Stimulated activated naive CD8-positive, alpha-beta T cell treated with anti-CD3 and anti-CD28 coated beads, Interleukin-15, amount 100 ng/mL, for 72 hours (primary cell): ENCODE measurements around the gene LACTB.

Experiments
- ATAC-seq: fragments of 150-1000 bp; cut with Tn5 transposase; 2 replicates; pipeline ENCODE4 v1.10.0; 2021; ENCODE audit warnings: mild to moderate bottlenecking, moderate library complexity
- DNase-seq, 2 donors: peaks; one replicate each; pipeline ENCODE4 v3.0.0; 2021 to 2022
- H3K27ac Mint-ChIP-seq, 2 donors: one replicate each; pipeline ENCODE4 v1.8.0; 2022; ENCODE audit warnings: mild to moderate bottlenecking in 2 of 2, mixed read lengths in 2 of 2, moderate library complexity in 2 of 2
- H3K27me3 Mint-ChIP-seq: one replicate; pipeline ENCODE4 v1.8.0; 2022; ENCODE audit warnings: mixed read lengths
- H3K4me1 Mint-ChIP-seq: one replicate; pipeline ENCODE4 v1.8.0; 2022; ENCODE audit warnings: mild to moderate bottlenecking, mixed read lengths
- H3K4me3 Mint-ChIP-seq, 2 donors: one replicate each; pipeline ENCODE4 v1.8.0; 2022; ENCODE audit warnings: mild to moderate bottlenecking in 2 of 2, mixed read lengths in 2 of 2, moderate library complexity in 1 of 2
- H3K9me3 Mint-ChIP-seq, 2 donors: one replicate each; pipeline ENCODE4 v1.8.0; 2022; ENCODE audit warnings: mixed read lengths in 2 of 2

Gene LACTB

DNA sequence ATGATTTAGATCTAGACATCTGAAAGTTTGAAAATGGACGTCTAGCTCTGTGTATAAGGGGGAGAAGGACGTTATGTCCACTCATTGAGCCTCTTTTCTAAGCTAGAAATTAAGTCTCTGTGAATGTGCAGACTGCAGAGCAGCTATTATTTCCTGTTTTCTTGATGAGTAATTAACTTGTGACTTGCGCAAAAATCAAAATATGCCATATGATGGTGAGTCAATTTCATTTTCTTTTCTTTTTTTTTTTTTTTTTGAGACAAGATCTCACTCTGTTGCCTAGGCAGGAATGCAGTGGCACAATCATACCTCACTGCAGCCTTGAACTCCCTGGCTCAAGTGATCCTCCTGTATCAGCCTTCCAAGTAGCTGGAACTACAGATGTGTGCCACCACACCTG, 14.1 kb downstream of the LACTB start:
- no peak overlapping the region for H3K4me3 Mint-ChIP-seq
- H3K4me1 Mint-ChIP-seq = peaks cover 11% of the 10 kb centered on the region
- no peak overlapping the region for H3K27ac Mint-ChIP-seq
- H3K9me3 Mint-ChIP-seq = no peaks in the 10 kb centered on the region
- DNase-seq (no peak), ATAC-seq (no peak)
- H3K27me3 Mint-ChIP-seq = no peaks in the 10 kb centered on the region

- H3K4me3 Mint-ChIP-seq = no peak overlapping the region
- ATAC-seq = no peak
- DNase-seq = no peak
- no peaks in the 10 kb centered on the region for H3K9me3 Mint-ChIP-seq
- H3K27me3 Mint-ChIP-seq = no peaks in the 10 kb centered on the region
- peaks cover 17% of the 10 kb centered on the region for H3K4me1 Mint-ChIP-seq
- no peak overlapping the region for H3K27ac Mint-ChIP-seq
Measured at GRCh38 chr15:63136742-63137141, 15.1 kb downstream of the LACTB start.

GRCh38 chr15:63140936-63141335, 19.3 kb downstream of the LACTB start:
- no peak for DNase-seq
- Mint-ChIP-seq H3K27me3 (no peaks in the 10 kb centered on the region), H3K4me1 (peaks cover 10% of the 10 kb centered on the region), H3K27ac (no peak overlapping the region), H3K4me3 (no peak overlapping the region), H3K9me3 (peaks cover 5 to 9% of the 10 kb centered on the region in 2 donors)
- ATAC-seq = no peak

DNA sequence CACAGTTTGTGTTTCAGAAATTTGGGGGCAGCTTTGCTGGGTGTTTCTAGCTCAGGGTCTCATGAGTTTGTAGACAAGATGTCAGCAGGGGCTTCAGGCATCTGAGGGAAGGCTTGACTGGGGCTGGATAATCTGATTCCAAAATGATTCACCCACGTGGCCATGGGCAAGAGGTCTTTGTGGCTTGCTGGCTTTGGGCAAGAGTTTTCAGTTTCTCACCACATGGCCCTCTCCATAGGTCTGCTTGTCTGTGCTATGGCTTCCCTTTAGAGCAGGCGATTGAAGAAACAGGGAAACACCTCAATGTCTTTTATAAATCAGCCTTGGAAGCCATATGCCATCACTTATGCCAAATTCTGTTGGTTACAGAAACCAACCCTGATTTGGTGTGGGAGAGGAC, 23.8 kb downstream of the LACTB start:
- H3K27ac Mint-ChIP-seq = no peak overlapping the region
- H3K4me3 Mint-ChIP-seq = no peak overlapping the region
- peak; percentile 39 for ATAC-seq
- H3K27me3 Mint-ChIP-seq = no peaks in the 10 kb centered on the region
- H3K4me1 Mint-ChIP-seq = peaks cover 14% of the 10 kb centered on the region
- no peak for DNase-seq
- peaks cover 5 to 9% of the 10 kb centered on the region in 2 donors for H3K9me3 Mint-ChIP-seq

- no peak for ATAC-seq
- peak overlapping the region; percentile 7 to 9 for H3K27ac Mint-ChIP-seq
- peaks cover 12% of the 10 kb centered on the region for H3K4me1 Mint-ChIP-seq
Measured at GRCh38 chr15:63146684-63147083, 25.0 kb downstream of the LACTB start.

DNA sequence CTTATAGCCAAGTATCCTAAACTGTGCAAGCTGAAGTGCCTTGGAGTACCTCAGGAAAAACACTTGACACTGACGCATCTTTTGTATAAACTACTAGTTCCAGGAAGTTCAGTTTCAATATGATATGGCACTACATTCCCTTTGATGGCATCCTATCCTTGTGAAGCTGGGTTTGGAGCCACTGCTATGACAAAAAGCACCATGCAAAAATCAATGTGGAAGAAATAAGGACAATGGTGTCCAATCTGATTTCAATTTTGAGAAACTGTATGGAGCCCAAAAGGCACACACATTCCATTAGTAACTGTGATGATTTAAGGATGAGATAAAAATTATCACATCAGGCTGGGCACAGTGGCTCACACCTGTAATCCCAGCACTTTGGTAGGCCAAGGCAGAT, 30.0 kb downstream of the LACTB start:
- no peak for DNase-seq
- no peak for ATAC-seq
- H3K9me3 Mint-ChIP-seq = no peaks in the 10 kb centered on the region
- H3K4me3 Mint-ChIP-seq = no peak overlapping the region
- no peak overlapping the region for H3K27ac Mint-ChIP-seq
- peaks cover 18% of the 10 kb centered on the region for H3K4me1 Mint-ChIP-seq
- H3K27me3 Mint-ChIP-seq = no peaks in the 10 kb centered on the region

More at GRCh38 chr15:63146684-63147083, 25.0 kb downstream of the LACTB start:
- no peak for DNase-seq
- Mint-ChIP-seq H3K27me3 (no peaks in the 10 kb centered on the region), H3K9me3 (peaks cover 5 to 9% of the 10 kb centered on the region in 2 donors), H3K4me3 (no peak overlapping the region)

- Mint-ChIP-seq H3K9me3 (peaks cover 0 to 7% of the 10 kb centered on the region in 2 donors), H3K27me3 (no peaks in the 10 kb centered on the region), H3K27ac (no peak overlapping the region), H3K4me1 (peaks cover 12% of the 10 kb centered on the region), H3K4me3 (peak overlapping the region; percentile 64 to 99)
- ATAC-seq (no peak), DNase-seq (no peak)
Measured at GRCh38 chr15:63155486-63155885, 33.8 kb downstream of the LACTB start.

DNA sequence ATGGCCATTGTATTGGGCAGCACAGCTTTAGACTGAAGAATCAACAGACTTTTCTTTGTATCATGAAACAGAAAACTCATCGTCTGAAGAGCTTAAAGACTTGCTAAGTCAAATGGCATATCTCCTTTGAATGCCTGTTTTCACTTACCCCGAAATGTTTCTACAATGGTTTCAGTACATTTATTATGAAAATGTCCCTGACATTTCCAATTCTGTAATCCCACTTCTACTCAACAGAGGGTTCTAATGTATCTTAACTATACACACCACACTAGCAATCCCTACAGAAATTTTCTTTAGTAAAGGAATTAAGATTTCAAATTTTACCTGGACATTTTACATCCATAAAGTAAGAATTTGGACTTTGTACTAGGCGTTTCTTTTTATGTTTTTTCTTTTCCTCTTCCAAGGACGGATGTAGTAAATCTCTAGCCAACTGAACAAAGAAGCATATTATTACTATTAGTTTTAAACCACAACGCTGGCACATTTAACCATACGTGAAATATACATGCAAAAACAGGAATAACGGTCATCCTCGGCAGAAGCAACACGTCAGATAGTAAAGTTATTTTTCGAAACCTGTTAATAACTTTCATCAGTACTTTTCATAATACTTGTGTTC, 34.5 kb downstream of the LACTB start:
- DNase-seq (no peak), ATAC-seq (no peak)
- H3K27me3 Mint-ChIP-seq = no peaks in the 10 kb centered on the region
- H3K4me1 Mint-ChIP-seq = peaks cover 12% of the 10 kb centered on the region
- H3K27ac Mint-ChIP-seq = peak overlapping the region; percentile 98
- peaks cover 0 to 7% of the 10 kb centered on the region in 2 donors for H3K9me3 Mint-ChIP-seq
- H3K4me3 Mint-ChIP-seq = peak overlapping the region; percentile 95 to 99

- DNase-seq (peak in 1 of 2 donors; percentile 16), ATAC-seq (no peak)
- peak overlapping the region; percentile 98 for H3K27ac Mint-ChIP-seq
- peak overlapping the region; percentile 95 to 99 for H3K4me3 Mint-ChIP-seq
- H3K4me1 Mint-ChIP-seq = peaks cover 9% of the 10 kb centered on the region
- peaks cover 0 to 7% of the 10 kb centered on the region in 2 donors for H3K9me3 Mint-ChIP-seq
- H3K27me3 Mint-ChIP-seq = no peaks in the 10 kb centered on the region
Measured at GRCh38 chr15:63156755-63157117, 35.1 kb downstream of the LACTB start.

DNA sequence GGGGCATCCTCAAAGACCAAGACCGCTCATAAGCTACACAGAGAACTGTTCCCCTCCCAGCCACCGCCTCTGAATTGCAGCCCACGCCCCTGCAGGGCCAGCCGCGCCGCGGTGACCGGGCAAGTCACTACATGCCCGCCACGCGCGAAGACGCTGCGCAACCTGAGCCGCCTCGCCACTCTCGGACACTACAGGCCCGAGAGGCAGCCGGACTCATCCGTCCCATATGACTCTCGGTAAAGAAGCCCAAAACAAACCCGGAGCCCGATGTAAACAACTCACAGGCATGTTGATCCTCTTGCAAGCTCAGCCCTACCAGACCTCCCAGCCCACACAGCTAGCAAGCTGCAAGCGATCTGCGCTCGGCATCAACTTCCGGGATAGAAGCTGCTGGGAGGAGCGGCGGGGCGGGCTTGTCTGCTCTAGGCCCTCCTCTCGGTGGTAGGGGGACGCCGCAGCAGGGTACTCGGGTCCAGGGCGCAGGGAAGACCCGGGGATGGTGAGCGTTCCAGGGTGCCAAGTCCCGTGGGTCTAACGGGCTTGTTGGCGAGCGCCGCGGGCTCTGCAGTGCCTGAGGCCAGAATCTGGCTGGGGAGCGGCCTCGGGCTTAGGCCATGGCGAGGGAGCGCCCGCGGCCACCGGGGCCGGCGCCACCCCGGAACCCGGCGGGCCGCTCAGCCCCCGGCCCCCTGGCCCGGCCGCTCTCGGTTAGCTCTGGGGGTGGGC, 35.6 kb downstream of the LACTB start, which contains the start of gene RPS27L:
Gene RPS27L (minus strand): TSS at position 360 of the 726 bp plus-strand sequence. CDS start 72 bp downstream, at position 288.
- H3K27me3 Mint-ChIP-seq = no peaks in the 10 kb centered on the region
- DNase-seq = peak; percentile 88 to 90

DNA sequence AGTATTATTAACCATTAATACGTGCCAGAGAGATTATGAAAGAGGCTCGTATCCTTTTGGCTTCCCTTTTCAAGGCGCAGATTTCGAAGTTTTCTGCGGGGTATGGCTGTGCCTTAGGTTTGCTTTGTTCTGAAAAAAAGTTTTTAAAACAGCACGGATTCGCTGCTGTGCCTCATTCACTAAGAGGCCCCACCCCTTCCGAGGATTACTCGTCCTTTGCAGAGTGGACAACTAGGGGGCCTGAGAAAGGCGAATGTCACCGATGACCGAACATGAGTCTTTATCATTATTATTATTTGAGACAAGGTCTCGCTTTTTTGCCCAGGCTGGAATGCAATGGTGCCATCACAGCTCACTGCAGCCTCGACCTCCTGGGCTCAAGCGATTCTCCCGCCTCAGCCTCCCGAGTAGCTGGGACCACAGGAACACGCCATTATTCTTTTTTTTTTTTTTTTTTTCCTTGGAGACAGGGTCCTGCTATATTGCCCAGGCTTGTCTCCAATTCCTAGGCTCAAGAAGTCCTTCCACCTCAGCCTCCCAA, 36.3 kb downstream of the LACTB start:
- Mint-ChIP-seq H3K4me3 (peak overlapping the region; percentile 84 to 99), H3K27ac (peak overlapping the region; percentile 82 to 98), H3K9me3 (peaks cover 0 to 7% of the 10 kb centered on the region in 2 donors), H3K4me1 (peaks cover 6% of the 10 kb centered on the region), H3K27me3 (no peaks in the 10 kb centered on the region)
- ATAC-seq (peak; percentile 49), DNase-seq (peak; percentile 23 to 33)

More for the DNA sequence above, 35.6 kb downstream of the LACTB start, which contains the start of gene RPS27L:
- Mint-ChIP-seq H3K4me1 (peaks cover 6% of the 10 kb centered on the region), H3K9me3 (peaks cover 0 to 7% of the 10 kb centered on the region in 2 donors), H3K27ac (peak within 1 kb of the TSS; percentile 98), H3K4me3 (peak within 1 kb of the TSS; percentile 95 to 99)
- peak; percentile 98 for ATAC-seq

DNA sequence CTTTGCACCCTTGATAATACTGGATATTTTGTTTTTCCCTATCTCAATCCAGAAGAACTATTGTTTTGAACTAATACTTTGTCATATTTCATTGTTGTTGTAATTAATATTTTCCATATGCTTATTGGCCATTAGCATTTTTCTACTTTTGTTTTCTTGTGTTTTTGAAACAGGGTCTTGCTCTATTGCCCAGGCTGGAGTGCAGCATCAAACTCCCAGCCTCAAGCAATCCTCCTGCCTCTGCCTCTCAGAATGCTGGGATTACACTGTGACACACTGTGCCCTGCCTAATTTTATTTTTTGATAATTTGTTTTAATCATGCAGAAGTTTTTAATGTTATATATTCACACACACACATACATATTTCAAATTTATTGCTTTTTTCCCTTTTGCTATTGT, 39.0 kb downstream of the LACTB start:
- Mint-ChIP-seq H3K27ac (no peak overlapping the region), H3K4me3 (no peak overlapping the region), H3K27me3 (no peaks in the 10 kb centered on the region), H3K9me3 (peaks cover 0 to 7% of the 10 kb centered on the region in 2 donors), H3K4me1 (peaks cover 1% of the 10 kb centered on the region)
- DNase-seq (no peak), ATAC-seq (no peak)

DNA sequence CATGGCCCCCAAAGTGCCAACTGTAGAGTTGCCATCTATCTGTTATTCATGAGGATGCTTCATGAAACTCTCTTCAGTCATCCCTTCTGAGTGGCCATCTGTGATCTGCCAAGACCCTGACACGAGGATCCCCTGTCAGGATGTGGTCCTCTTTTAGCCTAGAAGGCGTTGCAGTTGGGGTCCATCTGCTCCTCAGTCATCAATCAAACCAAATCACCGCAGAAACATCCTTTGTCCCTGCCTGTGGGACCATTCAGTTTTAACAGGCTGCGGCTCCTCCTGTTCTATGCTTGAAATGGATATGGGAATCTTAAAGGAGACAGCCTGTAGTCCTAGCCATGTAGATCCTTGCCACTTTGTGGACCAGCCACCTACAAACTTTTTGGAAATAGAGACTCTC, 41.6 kb downstream of the LACTB start:
- Mint-ChIP-seq H3K27ac (no peak overlapping the region), H3K4me3 (no peak overlapping the region)

DNA sequence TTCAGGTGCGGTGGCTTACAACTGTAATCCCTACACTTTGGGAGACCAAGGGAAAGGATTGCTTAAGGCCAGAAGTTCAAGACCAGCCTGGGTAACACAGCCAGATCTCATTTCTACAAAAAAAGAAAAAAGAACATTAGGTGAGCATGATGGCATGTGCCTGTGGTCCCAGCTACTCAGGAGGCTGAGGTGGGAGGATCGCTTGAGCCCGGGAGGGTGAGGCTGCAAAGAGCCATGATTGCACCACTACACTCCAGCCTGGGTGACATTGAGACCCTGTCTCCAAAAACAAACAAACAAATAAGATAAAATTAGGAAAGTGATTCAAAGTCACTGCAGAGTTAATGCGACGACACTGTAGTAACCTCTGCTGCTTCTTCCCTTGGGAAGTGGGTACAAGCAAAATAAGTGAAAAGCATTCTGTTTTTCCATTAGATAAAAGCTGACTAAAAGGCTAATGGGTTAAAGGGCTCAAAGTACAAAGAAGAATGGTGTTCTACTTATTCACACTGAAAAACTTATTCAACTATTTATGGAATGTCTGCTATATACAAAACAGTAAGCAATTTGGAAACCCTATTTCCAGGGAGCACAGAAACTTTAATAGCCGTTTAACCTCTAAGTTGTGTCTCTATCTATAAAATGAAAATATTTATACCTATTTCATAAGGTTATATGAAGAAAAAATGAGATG, 43.7 kb downstream of the LACTB start:
- no peaks in the 10 kb centered on the region for H3K4me1 Mint-ChIP-seq
- H3K4me3 Mint-ChIP-seq = no peak overlapping the region
- H3K27ac Mint-ChIP-seq = peak overlapping the region in 1 of 2 donors; percentile 14
- H3K27me3 Mint-ChIP-seq = no peaks in the 10 kb centered on the region
- H3K9me3 Mint-ChIP-seq = no peaks in the 10 kb centered on the region
- ATAC-seq (no peak), DNase-seq (no peak)

More for the DNA sequence above, 41.6 kb downstream of the LACTB start:
- Mint-ChIP-seq H3K27me3 (no peaks in the 10 kb centered on the region), H3K9me3 (peaks cover 0 to 7% of the 10 kb centered on the region in 2 donors), H3K4me1 (no peaks in the 10 kb centered on the region)
- no peak for ATAC-seq
- DNase-seq = no peak

DNA sequence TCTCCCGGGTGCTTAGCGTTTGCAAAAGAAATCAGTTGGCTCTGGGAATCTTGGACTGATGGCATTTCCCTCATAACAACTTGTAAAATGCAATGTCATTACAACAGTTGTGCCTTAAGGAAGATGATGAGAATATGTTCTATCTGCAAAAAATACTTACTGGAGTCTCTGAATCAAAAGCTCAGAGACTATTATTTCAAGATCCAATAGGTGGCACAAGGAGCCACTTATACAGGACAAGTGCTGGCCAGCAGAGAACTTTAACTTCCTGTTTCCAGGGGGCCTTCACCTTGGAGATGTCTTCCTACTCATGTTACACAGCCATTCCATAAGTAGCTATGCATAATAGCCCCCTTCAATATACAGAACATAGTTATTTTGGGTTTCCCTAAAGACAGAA, 44.6 kb downstream of the LACTB start:
- H3K4me3 Mint-ChIP-seq = no peak overlapping the region
- no peaks in the 10 kb centered on the region for H3K9me3 Mint-ChIP-seq
- DNase-seq (no peak), ATAC-seq (no peak)
- H3K27ac Mint-ChIP-seq = no peak overlapping the region
- H3K27me3 Mint-ChIP-seq = no peaks in the 10 kb centered on the region
- H3K4me1 Mint-ChIP-seq = no peaks in the 10 kb centered on the region
